ENCODE data around the gene CYP2F1.
A peak's percentile ranks its signal among the peaks of the same experiment; 100 is the strongest.
"Not testable (repeated sequence)": the region's sequence is repeated elsewhere in the genome, so short reads cannot be mapped to it uniquely, and the experiment has no call there.

The CYP2F1 gene

DNA sequence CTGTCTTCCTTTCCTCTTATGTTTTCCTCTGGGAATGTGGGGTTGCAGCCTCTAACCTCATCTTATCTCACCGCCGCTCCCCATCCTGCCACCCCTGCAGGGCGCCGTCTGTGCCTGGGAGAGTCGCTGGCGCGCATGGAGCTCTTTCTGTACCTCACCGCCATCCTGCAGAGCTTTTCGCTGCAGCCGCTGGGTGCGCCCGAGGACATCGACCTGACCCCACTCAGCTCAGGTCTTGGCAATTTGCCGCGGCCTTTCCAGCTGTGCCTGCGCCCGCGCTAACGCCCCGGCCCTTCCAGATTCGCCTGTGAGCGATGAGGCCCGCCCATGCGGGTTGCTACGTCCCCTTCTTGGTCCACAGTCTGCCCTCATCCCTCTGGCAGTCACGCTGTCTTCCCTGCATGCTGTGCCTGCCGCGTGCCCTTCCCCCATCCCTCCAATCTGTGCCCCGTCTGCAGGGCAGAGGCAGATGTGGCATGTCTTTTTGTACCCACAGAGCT lies 13.6 kb downstream of the CYP2F1 start:
- DNase-seq, result peak; percentile 81

GRCh38 chr19:41128692-41129091 lies 14.5 kb downstream of the CYP2F1 start:
- DNase-seq, result no peak

GRCh38 chr19:41131186-41131585 lies 17.0 kb downstream of the CYP2F1 start:
- DNase-seq, result no peak

GRCh38 chr19:41133260-41133659 lies 19.0 kb downstream of the CYP2F1 start:
- DNase-seq, result no peak

GRCh38 chr19:41134616-41135015 lies 20.4 kb downstream of the CYP2F1 start:
- no peak for DNase-seq

DNA sequence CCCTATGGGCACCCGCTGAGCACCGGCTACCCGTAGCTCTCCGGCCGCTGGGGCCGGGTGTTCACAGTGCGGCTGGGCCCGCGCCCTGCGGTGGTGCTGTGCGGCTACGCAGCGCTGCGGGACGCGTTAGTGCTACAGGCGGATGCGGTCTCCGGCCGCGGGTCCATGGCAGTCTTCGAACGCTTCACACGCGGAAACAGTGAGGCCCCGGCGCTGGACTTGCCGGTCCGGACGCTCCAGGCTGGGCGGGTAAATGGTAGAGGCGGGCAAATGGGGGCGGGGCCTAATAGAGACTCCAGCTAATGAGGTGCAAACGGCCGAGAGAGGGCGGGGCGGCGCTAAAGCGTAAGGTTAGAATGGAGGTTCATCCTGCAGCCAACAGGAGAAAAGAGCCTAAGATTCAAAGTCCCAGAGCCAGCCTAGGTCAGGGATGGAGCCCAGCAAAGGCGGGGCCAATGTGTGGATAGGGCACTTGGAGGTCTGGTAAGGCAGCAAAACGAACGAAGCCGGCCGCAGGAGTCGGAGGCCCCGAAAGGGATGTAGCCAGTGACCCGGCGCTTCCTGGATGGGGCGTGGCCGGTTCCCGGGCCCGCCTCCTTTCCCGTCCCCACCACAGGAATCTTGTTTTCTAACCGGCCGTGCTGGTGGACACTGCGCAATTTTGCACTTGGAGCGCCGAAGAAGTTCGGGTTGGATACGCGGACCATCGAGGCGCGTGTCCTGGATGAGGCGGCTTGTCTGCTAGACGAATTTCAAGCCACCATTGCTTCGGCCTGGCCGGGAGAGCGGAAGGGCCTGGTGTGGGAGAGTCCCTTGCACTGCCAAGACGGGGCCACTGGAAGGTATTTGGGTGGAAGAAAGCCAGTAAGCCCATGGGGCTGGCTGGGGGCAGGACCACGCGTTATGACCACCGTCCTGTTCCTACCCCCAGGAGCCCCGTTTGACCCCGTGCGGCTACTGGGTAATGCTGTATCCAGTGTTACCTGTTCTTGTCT lies 21.5 kb downstream of the CYP2F1 start:
- peak; percentile 87 for DNase-seq

GRCh38 chr19:41136636-41137455 lies 22.6 kb downstream of the CYP2F1 start:
- no peak for DNase-seq

GRCh38 chr19:41144403-41144802 lies 30.2 kb downstream of the CYP2F1 start:
- peak; percentile 78 for DNase-seq

GRCh38 chr19:41149831-41150230 lies 35.6 kb downstream of the CYP2F1 start:
- DNase-seq, result no peak

DNA sequence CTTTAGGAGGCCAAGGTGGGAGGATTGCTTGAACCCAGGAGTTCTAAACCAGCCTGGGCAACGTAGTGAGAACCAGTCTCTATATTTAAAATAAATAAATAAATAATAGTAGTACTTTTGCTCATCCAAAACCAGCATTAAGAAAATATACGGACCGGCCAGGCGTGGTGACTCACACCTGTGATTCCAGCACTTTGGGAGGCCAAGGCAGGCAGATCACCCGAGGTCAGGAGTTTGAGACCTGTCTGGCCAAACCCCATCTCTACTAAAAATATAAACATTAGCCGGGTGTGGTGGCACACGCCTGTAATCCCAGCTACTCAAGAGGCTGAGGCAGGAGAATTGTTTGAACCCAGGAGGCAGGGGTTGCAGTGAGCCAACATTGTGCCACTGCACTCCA lies 36.8 kb downstream of the CYP2F1 start:
- DNase-seq, result not testable (repeated sequence)

- no peak for DNase-seq
These were observed 39.8 kb downstream of the CYP2F1 start for GRCh38 chr19:41154060-41154459.

DNA sequence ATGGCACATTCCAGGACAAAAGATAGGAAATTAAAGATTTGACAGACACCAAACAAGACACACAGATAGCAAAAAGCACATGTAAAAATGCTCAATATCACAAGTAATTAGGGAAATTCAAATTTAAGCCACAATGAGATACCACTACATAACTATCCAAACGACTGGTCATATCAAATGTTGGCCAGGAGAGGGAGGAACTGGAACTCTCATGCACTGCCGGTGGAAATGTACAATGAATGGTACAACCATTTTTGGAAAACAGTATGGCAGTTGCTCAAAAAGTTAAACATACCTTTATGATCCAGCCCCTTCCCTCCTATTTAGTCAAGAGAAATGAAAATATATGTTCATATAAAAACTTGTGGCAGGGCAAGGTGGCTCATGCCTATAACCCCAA lies 42.0 kb downstream of the CYP2F1 start:
- DNase-seq, result no peak

- DNase-seq, result no peak
These were observed 45.6 kb downstream of the CYP2F1 start for GRCh38 chr19:41159881-41160280.

DNA sequence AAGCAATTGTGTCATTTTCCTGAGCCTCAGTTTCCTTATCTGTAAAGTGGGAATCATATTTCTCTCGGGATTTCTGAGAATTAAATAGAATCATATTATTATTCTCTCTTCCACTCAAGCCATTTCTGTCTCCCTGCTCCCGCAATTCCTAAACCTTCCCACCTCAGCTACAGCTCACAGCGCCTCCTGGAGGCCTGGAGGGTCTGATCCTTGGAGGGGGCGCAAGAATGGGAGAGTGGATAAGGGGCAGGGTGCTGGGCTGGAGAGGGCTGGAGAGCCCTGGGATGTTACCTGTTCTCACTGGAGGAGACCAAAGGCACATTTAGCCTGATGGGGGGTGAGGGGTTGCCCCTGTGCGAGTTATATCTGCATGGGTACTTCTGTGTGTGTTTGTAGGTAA lies 47.7 kb downstream of the CYP2F1 start:
- no peak for DNase-seq

- DNase-seq, result no peak
These were observed 52.9 kb downstream of the CYP2F1 start for GRCh38 chr19:41166944-41167804.

GRCh38 chr19:41172297-41173164 lies 58.3 kb downstream of the CYP2F1 start:
- no peak for DNase-seq

DNA sequence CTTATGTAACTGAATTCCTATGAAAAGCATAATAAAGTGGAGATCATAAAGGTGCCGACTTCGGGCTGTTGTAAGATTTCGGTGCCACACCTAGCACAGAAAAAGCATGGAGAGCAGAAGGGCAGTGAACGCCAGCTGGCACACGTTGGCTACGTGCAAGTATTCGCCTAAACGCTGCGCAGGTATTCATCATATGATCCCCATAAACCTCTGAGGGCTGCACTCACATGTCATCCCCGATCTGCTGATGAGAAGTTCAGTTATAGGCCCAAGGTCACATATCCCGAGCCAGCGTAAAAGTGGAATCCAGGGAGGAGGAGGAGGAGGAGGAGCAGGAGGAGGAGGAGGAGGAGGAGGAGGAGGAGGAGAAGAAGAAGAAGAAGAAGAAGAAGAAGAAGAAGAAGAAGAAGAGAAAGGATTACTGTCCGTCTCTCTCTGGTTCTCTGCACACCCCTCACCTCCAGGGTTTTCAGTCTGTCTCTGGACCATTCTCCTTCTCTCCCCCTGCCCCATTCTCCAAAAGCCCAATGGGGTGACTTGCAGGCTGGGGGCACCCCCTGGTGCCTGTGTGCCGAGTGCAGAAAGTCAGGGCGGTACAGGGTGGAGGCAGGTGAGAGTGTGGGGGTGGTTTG lies 60.2 kb downstream of the CYP2F1 start:
- no peak for DNase-seq

- peak; percentile 65 for DNase-seq
These were observed 61.9 kb downstream of the CYP2F1 start for GRCh38 chr19:41175801-41176777.
